GM18870 (cell line): ENCODE data around the gene HMGN1.
"Not testable (repeated sequence)": the region's sequence is repeated elsewhere in the genome, so short reads cannot be mapped to it uniquely, and the experiment has no call there.

ENCODE experiments used
- ATAC-seq: cut with Tn5 transposase; IDR thresholded peaks from one replicate; pipeline ENCODE4 v1.9.1; 2021; ENCODE audit warnings: moderate library complexity; ENCODE audit not compliant: unreplicated experiment

The HMGN1 gene

DNA sequence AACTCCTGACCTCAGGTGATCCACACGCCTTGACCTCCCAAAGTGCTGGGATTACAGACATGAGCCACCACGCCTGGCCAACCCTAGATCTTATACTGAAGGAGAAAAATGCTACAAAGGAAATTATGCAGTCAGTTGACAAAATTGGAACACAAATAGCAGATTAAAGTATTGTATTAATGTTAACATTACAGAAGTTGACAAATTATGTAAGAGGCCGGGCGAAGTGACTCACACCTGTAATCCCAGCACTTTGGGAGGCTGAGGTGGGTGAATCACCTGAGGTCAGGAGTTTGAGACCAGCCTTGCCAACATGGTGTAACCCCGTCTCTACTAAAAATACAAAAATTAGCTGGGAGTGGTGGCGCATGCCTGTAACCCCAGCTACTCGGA, 21.0 kb upstream of the HMGN1 start:
- ATAC-seq = not testable (repeated sequence)

DNA sequence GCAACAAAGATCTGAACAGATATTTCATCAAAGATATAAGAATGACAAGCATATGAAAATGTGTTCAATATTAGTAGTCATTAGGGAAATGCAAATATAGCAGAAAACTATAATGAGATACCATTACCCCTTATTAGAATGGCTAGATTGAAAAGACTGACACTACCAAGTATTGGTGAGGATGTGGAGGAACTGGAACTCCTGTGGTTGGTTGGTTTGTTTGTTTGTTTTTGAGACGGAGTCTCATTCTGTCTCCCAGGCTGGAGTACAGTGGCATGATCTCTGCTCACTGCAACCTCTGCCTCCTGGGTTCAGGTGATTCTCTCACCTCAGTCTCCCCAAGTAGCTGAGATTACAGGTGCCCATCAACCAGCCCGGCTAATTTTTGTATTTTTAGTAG, 18.9 kb upstream of the HMGN1 start:
- no peak for ATAC-seq

DNA sequence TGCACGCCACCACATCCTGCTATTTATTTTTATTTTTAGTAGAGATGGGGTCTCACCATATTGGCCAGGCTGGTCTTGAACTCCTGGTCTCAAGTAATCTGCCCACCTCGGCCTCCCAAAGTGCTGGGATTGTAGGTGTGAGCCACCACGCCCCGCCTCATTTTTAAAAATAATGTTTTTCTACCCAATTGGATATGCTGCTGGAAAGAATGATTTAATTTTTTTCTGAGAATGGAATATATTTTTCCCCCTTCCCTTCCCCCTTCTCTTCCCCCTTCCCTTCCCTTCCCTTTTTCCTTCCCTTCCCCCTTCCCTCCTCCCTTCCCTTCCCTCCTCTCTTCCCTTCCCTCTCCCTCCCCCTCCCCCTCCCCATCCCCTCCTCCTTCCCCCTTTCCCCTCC, 17.7 kb upstream of the HMGN1 start:
- ATAC-seq = no peak

GRCh38 chr21:39364949-39365348, 16.1 kb upstream of the HMGN1 start:
- ATAC-seq = no peak

DNA sequence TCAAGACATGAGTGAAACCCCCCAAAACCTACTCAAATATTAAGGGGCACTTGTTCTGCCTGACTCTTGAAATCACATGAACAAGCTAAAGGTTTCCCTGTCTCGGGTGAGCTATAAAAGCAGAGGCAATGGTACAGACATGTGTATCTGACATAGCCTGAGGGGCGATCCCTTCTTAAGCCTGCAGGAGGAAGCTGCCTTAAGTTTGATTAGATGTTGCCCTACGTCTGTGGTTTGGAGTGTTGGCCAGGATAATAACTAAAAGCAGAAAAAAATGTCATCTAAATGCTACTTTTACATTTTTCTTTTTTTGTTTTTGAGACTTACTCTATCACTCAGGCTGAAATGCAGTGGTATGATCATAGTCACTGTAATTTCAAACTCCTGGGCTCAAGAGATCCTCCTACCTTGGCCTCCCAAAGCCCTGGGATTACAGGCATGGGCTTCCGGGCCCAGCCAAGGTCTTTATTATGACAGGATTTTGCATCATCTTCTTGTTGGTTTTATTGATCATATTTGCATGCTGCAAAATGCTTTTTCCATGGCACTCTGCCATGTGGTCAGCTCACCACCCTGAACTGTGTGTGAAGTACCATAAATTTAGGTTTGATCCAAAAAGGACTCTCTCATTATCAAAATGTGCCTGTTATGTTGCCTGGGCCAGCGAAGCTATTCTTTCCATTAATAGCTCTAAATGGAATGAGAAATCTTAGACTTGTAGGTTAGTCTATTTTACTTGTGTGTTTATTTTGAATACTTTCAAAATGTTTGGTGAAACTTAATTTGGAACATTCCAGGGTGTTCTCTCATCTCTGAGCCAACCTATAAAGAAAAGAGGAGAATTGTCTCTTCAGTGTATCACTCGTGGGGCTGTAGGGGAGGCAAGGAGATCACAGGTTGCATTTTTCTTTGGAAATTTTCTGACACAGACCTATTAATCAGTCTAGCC, 15.0 kb upstream of the HMGN1 start:
- no peak for ATAC-seq

- no peak for ATAC-seq
These were observed 13.8 kb upstream of the HMGN1 start for GRCh38 chr21:39362733-39363132.

DNA sequence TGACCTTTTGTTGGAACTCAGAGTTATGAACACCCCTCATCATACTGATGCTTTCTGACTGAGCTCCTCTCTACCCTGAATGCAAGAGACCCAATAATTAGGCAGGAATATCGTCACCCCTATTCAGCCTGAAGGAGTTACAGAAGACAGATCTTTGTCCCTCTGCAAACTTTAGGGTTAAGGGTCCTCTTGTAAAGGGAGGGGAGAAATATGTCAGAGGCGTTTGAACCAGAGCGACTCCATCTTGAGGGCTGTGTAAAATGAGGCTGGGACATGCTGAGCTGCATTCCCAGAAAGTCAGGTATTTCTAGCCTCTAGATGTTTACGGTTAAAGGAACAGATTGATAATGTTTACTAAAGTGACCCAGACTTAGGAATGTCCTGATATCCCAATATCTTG, 10.5 kb upstream of the HMGN1 start:
- ATAC-seq = no peak

DNA sequence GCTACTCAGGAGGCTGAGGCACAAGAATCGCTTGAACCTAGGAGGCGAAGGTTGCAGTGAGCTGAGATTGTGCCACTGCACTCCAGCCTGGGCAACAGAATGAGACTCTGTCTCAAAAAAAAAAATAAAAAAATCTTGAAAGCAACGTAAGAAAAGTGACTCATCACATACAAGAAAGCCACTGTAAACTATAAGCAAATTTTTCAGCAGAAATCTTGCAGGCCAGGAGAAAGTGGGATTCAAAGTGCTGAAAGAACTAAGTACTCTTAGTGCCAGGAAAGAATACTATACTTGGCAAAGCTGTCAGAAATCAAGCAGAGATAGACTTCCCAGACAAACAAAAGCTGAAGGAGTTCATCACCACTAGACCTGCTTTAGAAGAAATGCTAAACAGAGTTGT, 4.4 kb upstream of the HMGN1 start:
- ATAC-seq = no peak

DNA sequence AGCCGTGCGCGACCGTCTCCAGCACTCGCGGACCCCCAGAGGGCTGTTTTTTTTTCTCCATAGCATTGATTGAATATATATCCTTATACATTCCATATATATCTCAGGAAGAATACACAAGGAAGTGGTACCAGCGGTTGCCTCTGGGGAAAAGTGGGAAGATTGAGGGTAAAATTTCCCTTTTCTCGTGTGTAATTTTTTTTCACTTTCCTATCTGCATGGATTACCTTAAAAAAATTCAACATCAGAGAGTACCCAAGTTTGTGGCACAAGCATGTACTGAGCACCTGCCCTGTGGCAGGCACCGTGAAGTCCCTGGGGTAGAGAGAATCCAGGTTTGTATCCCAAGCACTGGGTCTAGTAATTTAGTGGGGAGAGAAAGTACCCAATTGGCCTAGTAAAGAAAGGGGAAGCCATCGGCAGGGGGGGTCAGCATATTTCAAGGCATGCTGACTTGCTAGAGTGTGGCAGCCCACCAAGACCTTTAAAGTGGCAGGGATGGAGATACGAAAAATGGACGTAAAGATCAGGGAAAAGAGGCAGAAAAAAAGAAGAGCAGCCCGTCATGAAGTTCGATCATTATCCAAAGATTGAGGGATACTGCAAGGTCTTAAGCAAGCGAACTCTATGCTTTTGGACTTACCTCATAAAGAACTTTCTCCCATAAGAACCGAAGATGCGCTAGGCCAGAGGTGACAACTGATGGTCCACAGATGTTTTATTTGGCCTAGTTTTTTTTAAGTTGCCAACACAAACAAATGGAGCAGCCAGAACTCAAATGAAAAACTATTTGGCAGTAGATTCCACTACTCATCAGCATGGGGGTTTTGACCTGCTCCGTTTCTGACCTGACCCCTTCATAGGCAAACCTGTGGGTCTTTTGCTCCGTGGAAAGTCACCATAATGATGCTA, 1.5 kb upstream of the HMGN1 start:
- no peak for ATAC-seq

GRCh38 chr21:39349211-39350093, 564 bp upstream of the HMGN1 start:
- peak; percentile 89 for ATAC-seq

DNA sequence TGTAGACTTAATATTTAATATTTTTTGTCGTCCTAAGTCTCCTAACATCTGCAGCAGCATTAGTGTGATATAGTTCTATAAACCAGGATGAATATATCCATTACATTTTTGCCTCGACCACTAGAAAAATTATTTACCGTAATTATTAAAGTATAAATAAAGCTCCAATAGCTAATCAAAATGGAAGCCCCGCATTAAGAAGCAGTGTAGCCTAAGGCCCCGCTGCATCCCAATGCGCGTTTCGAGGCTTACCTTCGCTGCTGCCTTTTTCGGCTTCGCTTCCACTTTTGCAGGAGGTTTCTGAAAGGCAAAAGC, 891 bp downstream of the HMGN1 start:
- ATAC-seq = no peak

DNA sequence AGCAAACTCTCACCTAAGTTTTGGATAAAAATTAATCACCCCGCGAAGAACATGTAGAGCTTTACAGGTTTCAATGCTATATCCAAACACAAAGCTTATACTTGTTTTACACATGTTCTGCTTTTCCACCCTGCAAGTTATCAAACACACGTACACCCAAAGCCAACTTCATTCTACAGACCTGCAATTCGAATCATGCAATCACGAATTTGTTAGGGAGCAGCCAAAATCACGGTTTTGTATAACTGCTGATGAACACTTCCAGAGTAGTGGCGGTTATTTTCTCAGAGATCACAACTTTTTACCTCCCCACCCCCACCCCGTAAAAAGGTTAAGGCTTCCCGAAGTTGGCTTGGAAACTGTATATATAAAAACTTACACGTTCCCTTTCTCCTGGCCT, 1.4 kb downstream of the HMGN1 start:
- no peak for ATAC-seq

GRCh38 chr21:39346671-39347331, 2.1 kb downstream of the HMGN1 start:
- no peak for ATAC-seq

- ATAC-seq = no peak
These were observed 2.7 kb downstream of the HMGN1 start for GRCh38 chr21:39346206-39346605.

DNA sequence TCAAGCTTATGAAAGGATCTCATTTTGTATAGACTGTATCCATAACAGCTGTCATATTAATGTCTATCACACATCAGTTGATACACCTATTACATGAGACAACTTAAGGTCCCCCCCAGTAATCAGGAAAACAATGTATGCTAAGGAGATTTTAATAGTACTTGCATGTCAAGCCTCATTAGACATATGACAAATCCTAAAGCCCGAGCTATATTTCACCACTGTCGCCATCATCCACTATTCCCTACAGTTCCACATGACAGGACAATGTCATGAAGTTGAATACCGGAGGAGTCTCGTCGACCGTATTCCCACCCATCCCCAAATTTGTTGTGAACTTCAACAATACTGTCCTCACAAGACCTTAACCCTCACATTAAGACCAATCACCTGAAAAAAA, 3.4 kb downstream of the HMGN1 start:
- no peak for ATAC-seq

DNA sequence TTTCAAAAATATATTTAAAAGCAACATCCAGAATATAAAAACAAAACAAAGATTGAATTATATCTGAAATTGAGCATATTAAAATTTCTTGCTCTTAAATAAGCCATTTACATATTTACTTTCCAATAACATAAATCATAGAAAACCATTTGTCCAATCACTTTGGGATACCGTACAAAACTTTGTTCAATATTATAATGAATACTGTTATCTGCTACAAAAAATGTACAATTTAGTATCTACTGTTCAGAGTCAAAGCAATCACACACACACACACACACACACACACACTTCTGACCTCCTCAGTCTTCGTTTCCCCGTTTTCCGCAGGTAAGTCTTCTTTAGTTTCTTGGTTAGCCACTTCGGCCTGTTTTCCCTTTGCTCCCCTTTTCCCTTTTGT, 4.0 kb downstream of the HMGN1 start:
- ATAC-seq = no peak

DNA sequence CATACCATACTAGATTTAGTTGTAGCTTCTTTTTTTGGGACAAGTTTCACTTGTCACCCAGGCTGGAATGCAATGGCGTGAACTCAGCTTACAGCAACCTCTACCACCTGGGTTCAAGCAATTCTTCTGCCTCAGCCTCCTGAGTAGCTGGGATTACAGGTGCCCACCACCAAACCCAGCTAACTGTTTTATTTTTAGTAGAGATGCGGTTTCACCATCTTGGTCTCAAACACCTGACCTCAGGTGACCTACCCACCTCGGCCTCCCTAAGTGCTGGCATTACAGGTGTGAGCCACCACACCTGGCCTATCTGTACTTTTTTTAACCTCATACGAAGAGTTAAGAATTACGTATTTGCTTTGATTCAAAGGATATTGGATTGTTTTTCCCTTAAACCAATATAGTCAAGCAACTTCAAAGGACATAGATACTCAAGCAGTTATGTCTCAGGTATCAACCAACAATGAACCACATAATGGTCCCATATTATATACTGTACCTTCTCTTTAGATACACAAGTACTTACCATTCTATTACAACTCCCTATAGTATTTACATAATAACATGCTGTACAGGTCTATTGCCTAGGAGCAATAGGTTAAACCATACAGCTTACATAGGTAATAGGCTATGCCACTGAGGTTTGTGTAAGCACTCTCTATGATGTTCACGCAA, 7.5 kb downstream of the HMGN1 start:
- no peak for ATAC-seq

DNA sequence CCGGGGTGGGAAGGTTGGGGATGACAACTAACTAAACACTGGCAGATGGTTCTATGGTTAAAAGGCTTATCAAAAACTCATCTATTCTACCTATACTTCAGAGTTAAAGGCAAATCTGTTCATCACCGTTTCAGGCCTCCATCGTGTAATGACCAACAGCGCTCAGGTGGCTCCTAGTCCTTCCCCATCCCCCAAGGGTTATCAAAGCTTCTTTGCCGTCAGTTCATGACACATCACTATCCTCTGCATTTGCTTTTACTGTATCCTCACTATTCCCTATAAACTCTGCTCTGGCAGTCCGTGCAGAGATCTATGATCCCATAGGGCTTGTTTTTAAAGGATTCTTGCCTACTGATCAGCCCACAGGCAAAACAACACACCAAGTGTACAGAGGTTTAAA, 8.2 kb downstream of the HMGN1 start:
- ATAC-seq = no peak

- ATAC-seq = no peak
These were observed 9.7 kb downstream of the HMGN1 start for GRCh38 chr21:39339231-39339630.

GRCh38 chr21:39336457-39337008, 12.4 kb downstream of the HMGN1 start:
- no peak for ATAC-seq
